ENCODE measurements around the gene IL15RA. TPM values are rescaled to one million over a fixed set of nuclear protein-coding genes. Genes with fewer than 3 reads are reported as not detected.

The IL15RA gene, protein sequence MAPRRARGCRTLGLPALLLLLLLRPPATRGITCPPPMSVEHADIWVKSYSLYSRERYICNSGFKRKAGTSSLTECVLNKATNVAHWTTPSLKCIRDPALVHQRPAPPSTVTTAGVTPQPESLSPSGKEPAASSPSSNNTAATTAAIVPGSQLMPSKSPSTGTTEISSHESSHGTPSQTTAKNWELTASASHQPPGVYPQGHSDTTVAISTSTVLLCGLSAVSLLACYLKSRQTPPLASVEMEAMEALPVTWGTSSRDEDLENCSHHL
- total RNA-seq (10 to 100 TPM; 13.2 to 40.0 TPM), polyA plus RNA-seq (10 to 100 TPM; 25.5 to 67.7 TPM)
- long read RNA-seq, donor 1, partial matches to known transcripts: 0 of 3 reads
- long read RNA-seq, donor 1, other reads (novel, unspliced or antisense): 0 of 3 reads
- long read RNA-seq, donor 2, partial matches to known transcripts: 0 of 1 reads
- long read RNA-seq, donor 2, other reads (novel, unspliced or antisense): 0 of 1 reads
- long read RNA-seq, donor 3, partial matches to known transcripts: 0 of 1 reads
- long read RNA-seq, donor 3, other reads (novel, unspliced or antisense): 0 of 1 reads
- long read RNA-seq, donor 4: 0 reads
- long read RNA-seq, donor 5, partial matches to known transcripts: 0 of 1 reads
- long read RNA-seq, donor 5, other reads (novel, unspliced or antisense): 0 of 1 reads

- Histone ChIP-seq H3K4me3 (peak within 1 kb of the TSS; percentile 99), H3K9me3 (ENCODE audit: control insufficient read depth in 4 of 4, insufficient read depth in 3 of 4, low read length in 3 of 4) (no peaks in the 10 kb centered on the region), H3K27ac (ENCODE audit: low read depth in 1 of 2, low read length in 1 of 2) (peak within 1 kb of the TSS; percentile 90 to 99), H3K9ac (ENCODE audit: insufficient read depth in 1 of 2, low read length in 2 of 2) (peak within 1 kb of the TSS; percentile 11 to 85), H3K36me3 (ENCODE audit: control insufficient read depth in 4 of 4, insufficient read depth in 4 of 4, low read length in 4 of 4) (no peaks in the 10 kb centered on the region), H3K27me3 (ENCODE audit: control insufficient read depth in 3 of 3, insufficient read depth in 3 of 3, low read length in 2 of 3) (peaks cover 0 to 23% (median 0%) of the 10 kb centered on the region in 3 donors), H3K4me1 (ENCODE audit: control insufficient read depth in 5 of 5, insufficient read depth in 5 of 5, low read length in 5 of 5) (peaks cover 0 to 14% (median 7%) of the 10 kb centered on the region in 5 donors)
- no peak for TF ChIP-seq CTCF (IDR thresholded peaks at IDR 0.05; ENCODE audit: control extremely low read depth, extremely low read depth)
- 1% methylated on average over 72 to 80 of the region's 80 CpGs for WGBS, 2 donors
- DNase-seq (peak; percentile 63 to 69 (median 66)), ATAC-seq (ENCODE audit: insufficient read depth, low FRiP score) (peak; percentile 84)
Observed at GRCh38 chr10:5977471-5978229, at the start of gene IL15RA. Gene IL15RA (minus strand): TSS chr10:5977543. CDS start chr10:5977492, 51 bp downstream.

- no peak for DNase-seq
- Histone ChIP-seq H3K36me3 (ENCODE audit: control insufficient read depth in 4 of 4, insufficient read depth in 4 of 4, low read length in 4 of 4) (no peaks in the 10 kb centered on the region), H3K27ac (ENCODE audit: low read depth in 1 of 2, low read length in 1 of 2) (no peak overlapping the region), H3K4me3 (no peak overlapping the region), H3K9ac (ENCODE audit: insufficient read depth in 1 of 2, low read length in 2 of 2) (no peak overlapping the region), H3K9me3 (ENCODE audit: control insufficient read depth in 4 of 4, insufficient read depth in 3 of 4, low read length in 3 of 4) (peaks cover 0 to under 1% (median 0%) of the 10 kb centered on the region in 4 donors), H3K27me3 (ENCODE audit: control insufficient read depth in 3 of 3, insufficient read depth in 3 of 3, low read length in 2 of 3) (peaks cover 0 to 2% (median 0%) of the 10 kb centered on the region in 3 donors), H3K4me1 (ENCODE audit: control insufficient read depth in 5 of 5, insufficient read depth in 5 of 5, low read length in 5 of 5) (no peaks in the 10 kb centered on the region)
- TF ChIP-seq CTCF (IDR thresholded peaks at IDR 0.05; ENCODE audit: control extremely low read depth, extremely low read depth): no peak
- WGBS, 2 donors: 84 to 97% methylated on average over 6 of the region's 6 CpGs
- ATAC-seq (ENCODE audit: insufficient read depth, low FRiP score): no peak
Observed at GRCh38 chr10:6025683-6026255, 48.4 kb upstream of the IL15RA start.

- Histone ChIP-seq H3K27ac (ENCODE audit: low read depth in 1 of 2, low read length in 1 of 2) (no peak overlapping the region), H3K4me1 (ENCODE audit: control insufficient read depth in 5 of 5, insufficient read depth in 5 of 5, low read length in 5 of 5) (no peaks in the 10 kb centered on the region), H3K4me3 (no peak overlapping the region), H3K9ac (ENCODE audit: insufficient read depth in 1 of 2, low read length in 2 of 2) (no peak overlapping the region), H3K27me3 (ENCODE audit: control insufficient read depth in 3 of 3, insufficient read depth in 3 of 3, low read length in 2 of 3) (peaks cover 0 to 2% (median 0%) of the 10 kb centered on the region in 3 donors), H3K36me3 (ENCODE audit: control insufficient read depth in 4 of 4, insufficient read depth in 4 of 4, low read length in 4 of 4) (no peaks in the 10 kb centered on the region), H3K9me3 (ENCODE audit: control insufficient read depth in 4 of 4, insufficient read depth in 3 of 4, low read length in 3 of 4) (no peaks in the 10 kb centered on the region)
- 89 to 91% methylated on average over 10 of the region's 10 CpGs for WGBS, 2 donors
- DNase-seq: no peak
- ATAC-seq (ENCODE audit: insufficient read depth, low FRiP score): no peak
- no peak for TF ChIP-seq CTCF (IDR thresholded peaks at IDR 0.05; ENCODE audit: control extremely low read depth, extremely low read depth)
Observed at GRCh38 chr10:6024334-6024682, 47.0 kb upstream of the IL15RA start.

All from lung (tissue), 16 donors.